HepG2 (cell line): ENCODE results near the gene ANKHD1. TPM values are rescaled to one million over a fixed set of nuclear protein-coding genes. Genes with fewer than 3 reads are reported as not detected.

Source experiments
- CBX5 ChIP-seq: sonication (generic); formaldehyde crosslinking; IDR thresholded peaks from 2 replicates; pipeline ENCODE4 v1.4.0; 2020; ENCODE audit warnings: missing genetic modification reagents, borderline replicate concordance
- CHCHD3 ChIP-seq: sonication (generic); formaldehyde crosslinking; IDR thresholded peaks from 2 replicates; pipeline ENCODE4 v1.8.0; 2022; ENCODE audit warnings: mild to moderate bottlenecking, missing genetic modification reagents, moderate library complexity
- HES4 ChIP-seq: sonication (generic); formaldehyde crosslinking; IDR thresholded peaks from 2 replicates; pipeline ENCODE4 v1.9.0; 2021; ENCODE audit warnings: mild to moderate bottlenecking, missing genetic modification reagents, borderline replicate concordance
- PREB ChIP-seq: sonication (generic); formaldehyde crosslinking; IDR thresholded peaks from 2 replicates; pipeline ENCODE4 v1.4.0; 2020; ENCODE audit warnings: missing genetic modification reagents
- RERE ChIP-seq: IDR thresholded peaks from 2 replicates; pipeline ENCODE4 v1.6.1; 2016; ENCODE audit warnings: low read depth, missing genetic modification reagents, missing compliant biosample characterization
- SIX1 ChIP-seq: sonication (generic); formaldehyde crosslinking; IDR thresholded peaks from 2 replicates; pipeline ENCODE4 v1.4.0; 2020; ENCODE audit warnings: missing genetic modification reagents, borderline replicate concordance
- SP2 ChIP-seq: sonication (generic); formaldehyde crosslinking; IDR thresholded peaks from 2 replicates; pipeline ENCODE4 v1.5.1; 2020; ENCODE audit warnings: mild to moderate bottlenecking, missing genetic modification reagents
- TAF15 ChIP-seq: fragments of 200-400 bp; formaldehyde crosslinking; IDR thresholded peaks from one replicate; pipeline ENCODE4 v1.6.1; 2018; ENCODE audit warnings: mild to moderate bottlenecking, low read depth, low read length; ENCODE audit not compliant: poor library complexity, severe bottlenecking
- TCF7L2 ChIP-seq: IDR thresholded peaks from 2 replicates; pipeline ENCODE4 v1.6.1; 2011; ENCODE audit warnings: mild to moderate bottlenecking, low read depth, low read length, moderate library complexity
- ZNF10 ChIP-seq: sonication (generic); formaldehyde crosslinking; IDR thresholded peaks from 2 replicates; pipeline ENCODE4 v1.4.0; 2020; ENCODE audit warnings: mild to moderate bottlenecking, low read depth, missing genetic modification reagents, borderline replicate concordance
- ZNF224 ChIP-seq: sonication (generic); formaldehyde crosslinking; IDR thresholded peaks from 2 replicates; pipeline ENCODE4 v1.5.0; 2020; ENCODE audit warnings: mild to moderate bottlenecking, missing genetic modification reagents
- ZNF512 ChIP-seq: sonication (generic); formaldehyde crosslinking; IDR thresholded peaks from 2 replicates; pipeline ENCODE4 v1.4.0; 2020; ENCODE audit warnings: mild to moderate bottlenecking, missing genetic modification reagents
- ZNF605 ChIP-seq: sonication (generic); formaldehyde crosslinking; IDR thresholded peaks from 2 replicates; pipeline ENCODE4 v1.8.0; 2022; ENCODE audit warnings: mild to moderate bottlenecking, missing genetic modification reagents
- ZSCAN12 ChIP-seq: sonication (generic); formaldehyde crosslinking; IDR thresholded peaks from 2 replicates; pipeline ENCODE4 v1.9.0; 2021; ENCODE audit warnings: mild to moderate bottlenecking, missing genetic modification reagents
- polyA plus RNA-seq, 8 experiments: library from polyadenylated mRNA; depleted of rRNA in 3 of 8; stranded (reverse) in 7 of 8; unstranded in 1 of 8; fragments of >200 nt; fragmentation: Illumina TruSeq in 4 of 8; extraction: Trizol in 4 of 8; gene quantifications; 2 replicates each; pipeline versions ENCODE4 v1.2.1 to v1.2.3, GENCODE V29; 2011 to 2016; ENCODE audit warnings: low read depth in 4 of 8, missing spikeins in 1 of 8, mixed read lengths in 1 of 8; ENCODE audit not compliant: insufficient read depth in 1 of 8
- total RNA-seq, 5 experiments: library from RNA; depleted of rRNA; stranded (reverse); fragments of >200 nt; fragmentation: Illumina TruSeq; extraction: Trizol; gene quantifications; 2 replicates each; pipeline ENCODE4 v1.2.3, GENCODE V29; 2016; ENCODE audit warnings: low read depth in 1 of 5
- TF ChIP-seq, protein P1 (sequence below): sonication (generic); formaldehyde crosslinking; IDR thresholded peaks from 2 replicates; pipeline ENCODE4 v1.5.0; 2020; ENCODE audit warnings: missing genetic modification reagents
- TF ChIP-seq, protein P2 (sequence below): IDR thresholded peaks from 2 replicates; pipeline ENCODE4 v1.4.0; 2020; ENCODE audit warnings: mild to moderate bottlenecking, missing genetic modification reagents

The ANKHD1 gene
- total and polyA plus RNA-seq, 2 of the 13 experiments (the other 11 are each of a cell fraction or from before 2014, with no cell fraction given) = 69.9 to 82.0 TPM

GRCh38 chr5:140362875-140363630 is 38.6 kb upstream of the ANKHD1 start (continued):
- TF ChIP-seq ZNF605 (CRISPR knock-in tag) = peak; percentile 80
- peak; percentile 57; the same call in 1 of the 2 replicates for TF ChIP-seq HES4
- TF ChIP-seq TCF7L2 = no peak
- TF ChIP-seq ZSCAN12 (CRISPR knock-in tag) = no peak
- TF ChIP-seq SIX1 (CRISPR knock-in tag) = no peak
- no peak for TF ChIP-seq ZNF512 (CRISPR knock-in tag)
- TF ChIP-seq PREB = no peak
- no peak for TF ChIP-seq SP2
- TF ChIP-seq, protein P1, sequence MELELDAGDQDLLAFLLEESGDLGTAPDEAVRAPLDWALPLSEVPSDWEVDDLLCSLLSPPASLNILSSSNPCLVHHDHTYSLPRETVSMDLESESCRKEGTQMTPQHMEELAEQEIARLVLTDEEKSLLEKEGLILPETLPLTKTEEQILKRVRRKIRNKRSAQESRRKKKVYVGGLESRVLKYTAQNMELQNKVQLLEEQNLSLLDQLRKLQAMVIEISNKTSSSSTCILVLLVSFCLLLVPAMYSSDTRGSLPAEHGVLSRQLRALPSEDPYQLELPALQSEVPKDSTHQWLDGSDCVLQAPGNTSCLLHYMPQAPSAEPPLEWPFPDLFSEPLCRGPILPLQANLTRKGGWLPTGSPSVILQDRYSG = no peak
- TF ChIP-seq ZNF10 (CRISPR knock-in tag) = no peak
- no peak for TF ChIP-seq CHCHD3 (CRISPR knock-in tag)
- no peak for TF ChIP-seq TAF15
- TF ChIP-seq CBX5 (CRISPR knock-in tag) = no peak
- TF ChIP-seq, protein P2, sequence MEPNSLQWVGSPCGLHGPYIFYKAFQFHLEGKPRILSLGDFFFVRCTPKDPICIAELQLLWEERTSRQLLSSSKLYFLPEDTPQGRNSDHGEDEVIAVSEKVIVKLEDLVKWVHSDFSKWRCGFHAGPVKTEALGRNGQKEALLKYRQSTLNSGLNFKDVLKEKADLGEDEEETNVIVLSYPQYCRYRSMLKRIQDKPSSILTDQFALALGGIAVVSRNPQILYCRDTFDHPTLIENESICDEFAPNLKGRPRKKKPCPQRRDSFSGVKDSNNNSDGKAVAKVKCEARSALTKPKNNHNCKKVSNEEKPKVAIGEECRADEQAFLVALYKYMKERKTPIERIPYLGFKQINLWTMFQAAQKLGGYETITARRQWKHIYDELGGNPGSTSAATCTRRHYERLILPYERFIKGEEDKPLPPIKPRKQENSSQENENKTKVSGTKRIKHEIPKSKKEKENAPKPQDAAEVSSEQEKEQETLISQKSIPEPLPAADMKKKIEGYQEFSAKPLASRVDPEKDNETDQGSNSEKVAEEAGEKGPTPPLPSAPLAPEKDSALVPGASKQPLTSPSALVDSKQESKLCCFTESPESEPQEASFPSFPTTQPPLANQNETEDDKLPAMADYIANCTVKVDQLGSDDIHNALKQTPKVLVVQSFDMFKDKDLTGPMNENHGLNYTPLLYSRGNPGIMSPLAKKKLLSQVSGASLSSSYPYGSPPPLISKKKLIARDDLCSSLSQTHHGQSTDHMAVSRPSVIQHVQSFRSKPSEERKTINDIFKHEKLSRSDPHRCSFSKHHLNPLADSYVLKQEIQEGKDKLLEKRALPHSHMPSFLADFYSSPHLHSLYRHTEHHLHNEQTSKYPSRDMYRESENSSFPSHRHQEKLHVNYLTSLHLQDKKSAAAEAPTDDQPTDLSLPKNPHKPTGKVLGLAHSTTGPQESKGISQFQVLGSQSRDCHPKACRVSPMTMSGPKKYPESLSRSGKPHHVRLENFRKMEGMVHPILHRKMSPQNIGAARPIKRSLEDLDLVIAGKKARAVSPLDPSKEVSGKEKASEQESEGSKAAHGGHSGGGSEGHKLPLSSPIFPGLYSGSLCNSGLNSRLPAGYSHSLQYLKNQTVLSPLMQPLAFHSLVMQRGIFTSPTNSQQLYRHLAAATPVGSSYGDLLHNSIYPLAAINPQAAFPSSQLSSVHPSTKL = peak; percentile 60
- no peak for TF ChIP-seq RERE
- no peak for TF ChIP-seq ZNF224
